Endodermal cell (in vitro differentiated cells): ENCODE results near the gene SPPL2C. TPM values are rescaled to one million over a fixed set of nuclear protein-coding genes. Genes with fewer than 3 reads are reported as not detected.

Source experiments
- DNase-seq: peaks from one replicate; pipeline ENCODE4 v3.0.0-alpha.2; 2017
- H3K27ac ChIP-seq: 2 replicates; pipeline ENCODE4 v1.5.1; 2013; ENCODE audit warnings: mild to moderate bottlenecking, low read depth, low read length, moderate library complexity
- H3K27me3 ChIP-seq: 2 replicates; pipeline ENCODE4 v1.6.1; 2013; ENCODE audit warnings: mild to moderate bottlenecking, low read length, moderate library complexity; ENCODE audit not compliant: insufficient read depth, control insufficient read depth, poor library complexity, severe bottlenecking
- H3K36me3 ChIP-seq: 2 replicates; pipeline ENCODE4 v1.7.0; 2013; ENCODE audit warnings: mild to moderate bottlenecking, low read length, moderate library complexity; ENCODE audit not compliant: control insufficient read depth, insufficient read depth
- H3K4me1 ChIP-seq: one replicate; pipeline ENCODE4 v1.7.0; 2013; ENCODE audit warnings: low read length; ENCODE audit not compliant: control insufficient read depth, insufficient read depth
- H3K4me3 ChIP-seq: 2 replicates; pipeline ENCODE4 v1.5.1; 2013; ENCODE audit warnings: mild to moderate bottlenecking, low read length, moderate library complexity
- H3K9ac ChIP-seq: 2 replicates; pipeline ENCODE4 v1.6.1; 2013; ENCODE audit warnings: mild to moderate bottlenecking, low read length, moderate library complexity; ENCODE audit not compliant: poor library complexity, severe bottlenecking; ENCODE audit errors: extremely low read depth
- H3K9me3 ChIP-seq: 2 replicates; pipeline ENCODE4 v1.6.1; 2013; ENCODE audit warnings: mild to moderate bottlenecking, low read length, moderate library complexity; ENCODE audit not compliant: control insufficient read depth
- H3K27ac Mint-ChIP-seq: 2 replicates; pipeline ENCODE4 v1.8.0; 2020; ENCODE audit warnings: mixed read lengths
- H3K27me3 Mint-ChIP-seq: 2 replicates; pipeline ENCODE4 v1.8.0; 2021; ENCODE audit warnings: mild to moderate bottlenecking, mixed read lengths; ENCODE audit not compliant: insufficient read depth
- H3K36me3 Mint-ChIP-seq: 2 replicates; pipeline ENCODE4 v1.8.0; 2020; ENCODE audit warnings: low read depth, mixed read lengths
- H3K4me1 Mint-ChIP-seq: 2 replicates; pipeline ENCODE4 v1.8.0; 2020; ENCODE audit warnings: mixed read lengths
- H3K4me3 Mint-ChIP-seq: 2 replicates; pipeline ENCODE4 v1.8.0; 2020; ENCODE audit warnings: mild to moderate bottlenecking, moderate library complexity, mixed read lengths
- H3K9me3 Mint-ChIP-seq: 2 replicates; pipeline ENCODE4 v1.8.0; 2020; ENCODE audit warnings: mild to moderate bottlenecking, mixed read lengths
- CTCF ChIP-seq: fragments of 200-600 bp; sonication (generic); conservative IDR thresholded peaks from 2 replicates; pipeline ENCODE4 v1.5.0; 2021; ENCODE audit warnings: antibody characterized with exemption, mild to moderate bottlenecking
- WGBS, 2 experiments: methylation state at CpG; one replicate each; pipeline versions ENCODE4 v1.1.5 to v1.1.7; 2013; ENCODE audit warnings: missing lambda C conversion rate in 2 of 2, mixed read lengths in 1 of 2; ENCODE audit not compliant: insufficient coverage in 1 of 2, insufficient read length in 1 of 2; 5-methylcytosine and 5-hydroxymethylcytosine counted together
- total RNA-seq, 2 donors: library from RNA; stranded (reverse); fragmentation: NEBNext Ultra II Directional in 1 of 2; extraction: Animal tissue kit (Norgen Biotek cat#: 25700) in 1 of 2; gene quantifications; 2 replicates in 1 of 2; 3 replicates in 1 of 2; pipeline ENCODE4 v1.2.1, GENCODE V29; 2021

The SPPL2C gene
- total RNA-seq, 2 donors from 2014 or later, result not detected

DNA sequence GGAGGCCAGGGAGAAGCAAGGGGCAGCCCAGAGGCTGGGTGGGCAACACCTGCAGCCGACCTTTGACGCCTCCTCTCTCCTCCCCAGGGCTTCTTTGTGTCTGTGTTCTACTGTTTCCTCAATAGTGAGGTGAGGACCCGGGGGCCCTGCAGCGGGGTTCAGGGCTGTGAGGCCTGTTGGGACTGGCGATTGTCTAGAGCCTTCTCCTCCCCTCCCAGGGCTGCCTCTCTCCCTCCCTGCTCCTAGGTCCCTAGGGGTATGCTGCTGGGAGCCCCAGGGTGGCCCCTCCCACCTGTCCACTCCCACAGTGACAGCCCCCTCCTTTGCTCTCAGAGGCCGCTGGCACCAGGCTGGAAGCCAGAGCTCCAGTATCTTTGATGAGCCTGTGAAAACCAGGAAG, 10.8 kb upstream of the SPPL2C start:
- Histone ChIP-seq H3K27me3 (no peaks in the 10 kb centered on the region), H3K27ac (no peak overlapping the region), H3K4me1 (no peaks in the 10 kb centered on the region), H3K36me3 (no peaks in the 10 kb centered on the region), H3K9ac (no peak overlapping the region), H3K9me3 (no peaks in the 10 kb centered on the region), H3K4me3 (no peak overlapping the region)
- WGBS, 2 experiments, result 67 to 77% methylated on average over 1 to 6 of the region's 6 CpGs
- H3K9me3 Mint-ChIP-seq, result no peaks in the 10 kb centered on the region
- TF ChIP-seq CTCF, result no peak
- H3K4me3 Mint-ChIP-seq, result no peak overlapping the region
- peaks cover 6% of the 10 kb centered on the region for H3K4me1 Mint-ChIP-seq
- no peaks in the 10 kb centered on the region for H3K36me3 Mint-ChIP-seq
- no peak for DNase-seq
- no peak overlapping the region for H3K27ac Mint-ChIP-seq
- peaks cover 1% of the 10 kb centered on the region for H3K27me3 Mint-ChIP-seq

DNA sequence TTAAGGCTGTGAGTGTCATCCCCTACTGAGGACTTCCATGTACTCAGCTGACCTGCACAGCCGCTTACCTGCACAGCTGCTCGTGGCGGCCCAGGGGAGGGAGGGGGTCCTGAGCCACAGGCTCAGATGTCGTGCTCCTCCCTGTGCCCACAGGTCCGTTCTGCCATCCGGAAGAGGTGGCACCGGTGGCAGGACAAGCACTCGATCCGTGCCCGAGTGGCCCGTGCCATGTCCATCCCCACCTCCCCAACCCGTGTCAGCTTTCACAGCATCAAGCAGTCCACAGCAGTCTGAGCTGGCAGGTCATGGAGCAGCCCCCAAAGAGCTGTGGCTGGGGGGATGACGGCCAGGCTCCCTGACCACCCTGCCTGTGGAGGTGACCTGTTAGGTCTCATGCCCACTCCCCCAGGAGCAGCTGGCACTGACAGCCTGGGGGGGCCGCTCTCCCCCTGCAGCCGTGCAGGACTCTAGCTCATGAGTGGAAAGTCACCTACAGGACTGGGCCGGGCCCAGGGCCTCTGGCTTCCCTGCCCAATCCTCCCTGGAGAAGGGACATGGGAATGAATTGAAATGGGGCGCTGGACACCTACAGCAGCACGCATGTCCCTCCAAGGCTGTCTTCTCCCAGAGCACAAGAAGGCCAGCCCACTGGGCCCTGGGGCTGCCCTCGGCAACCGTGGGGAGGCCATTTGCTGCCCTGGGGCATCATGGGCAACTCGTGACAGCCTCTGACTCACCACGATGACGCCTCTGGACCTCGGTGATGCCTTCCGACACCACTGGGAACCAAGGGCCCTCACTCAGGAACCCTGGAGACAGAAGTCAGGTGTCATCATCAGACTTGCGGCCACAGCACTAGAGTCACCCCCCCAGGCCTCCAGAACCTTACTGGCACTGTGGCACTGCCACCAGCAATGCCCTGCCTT, 9.9 kb upstream of the SPPL2C start:
- no peak overlapping the region for H3K4me3 ChIP-seq
- no peaks in the 10 kb centered on the region for H3K4me1 ChIP-seq
- TF ChIP-seq CTCF, result no peak
- no peaks in the 10 kb centered on the region for H3K9me3 Mint-ChIP-seq
- peaks cover 6% of the 10 kb centered on the region for H3K4me1 Mint-ChIP-seq
- H3K27me3 ChIP-seq, result no peaks in the 10 kb centered on the region
- no peak overlapping the region for H3K4me3 Mint-ChIP-seq
- H3K27me3 Mint-ChIP-seq, result peaks cover 1% of the 10 kb centered on the region
- H3K27ac ChIP-seq, result no peak overlapping the region
- H3K9ac ChIP-seq, result no peak overlapping the region
- H3K36me3 ChIP-seq, result no peaks in the 10 kb centered on the region
- no peaks in the 10 kb centered on the region for H3K36me3 Mint-ChIP-seq
- H3K27ac Mint-ChIP-seq, result no peak overlapping the region
- H3K9me3 ChIP-seq, result no peaks in the 10 kb centered on the region
- WGBS, 2 experiments, result 92 to 96% methylated on average over 17 to 26 of the region's 26 CpGs
- DNase-seq, result no peak

DNA sequence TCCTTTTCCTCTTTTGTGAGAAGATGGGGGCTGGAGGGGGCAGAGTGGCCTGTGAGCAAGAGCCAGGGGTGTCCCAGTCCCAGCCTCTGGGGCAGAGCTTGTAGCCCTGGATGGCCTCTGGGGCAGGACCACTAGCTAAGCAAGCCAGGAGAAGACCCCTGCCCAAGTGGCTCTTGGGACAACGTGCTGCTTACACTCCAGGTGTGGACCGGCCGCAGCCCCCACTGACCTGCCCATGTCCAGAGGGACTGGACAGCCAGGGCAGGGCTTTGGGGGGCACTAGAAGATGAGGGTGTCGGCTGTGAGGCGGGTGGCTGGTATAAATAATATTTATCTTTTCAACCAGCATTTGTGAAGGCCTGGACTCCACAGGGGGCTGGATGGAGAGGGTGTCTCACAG, 9.2 kb upstream of the SPPL2C start:
- Histone ChIP-seq H3K27me3 (no peaks in the 10 kb centered on the region), H3K4me3 (no peak overlapping the region), H3K36me3 (no peaks in the 10 kb centered on the region), H3K9me3 (no peaks in the 10 kb centered on the region), H3K9ac (no peak overlapping the region), H3K27ac (no peak overlapping the region), H3K4me1 (no peaks in the 10 kb centered on the region)
- Mint-ChIP-seq H3K9me3 (no peaks in the 10 kb centered on the region), H3K27me3 (peaks cover 1% of the 10 kb centered on the region), H3K4me3 (no peak overlapping the region), H3K27ac (no peak overlapping the region), H3K4me1 (peaks cover 6% of the 10 kb centered on the region), H3K36me3 (no peaks in the 10 kb centered on the region)
- DNase-seq, result no peak
- TF ChIP-seq CTCF, result no peak
- WGBS, 2 experiments, result 90 to 100% methylated on average over 2 to 4 of the region's 5 CpGs
